Measurements from ENCODE around the gene SNX25. TPM values are rescaled to one million over a fixed set of nuclear protein-coding genes. Genes with fewer than 3 reads are reported as not detected.
"Not testable (repeated sequence)": the region's sequence is repeated elsewhere in the genome, so short reads cannot be mapped to it uniquely, and the experiment has no call there.

The SNX25 gene
- polyA plus RNA-seq, 1 experiment, result 11.7 TPM

GRCh38 chr4:185358959-185359358 is 149.6 kb downstream of the SNX25 start:
- ChIA-PET CTCF (no interaction called here), POLR2A (no interaction called here)
- H3K27me3 ChIP-seq (ENCODE audit: control insufficient read depth, insufficient read depth, low read length), result no peaks in the 10 kb centered on the region
- H3K4me3 ChIP-seq (ENCODE audit: low read depth, low read length), result no peak overlapping the region
- peaks cover 1% of the 10 kb centered on the region; the same call in 1 of the 2 replicates for H3K36me3 ChIP-seq (ENCODE audit: control insufficient read depth, insufficient read depth, low read length)
- TF ChIP-seq CTCF (IDR thresholded peaks at IDR 0.05; ENCODE audit: insufficient read depth, low read depth, low read length), result no peak
- peak; percentile 19 for DNase-seq (ENCODE audit: low read depth)

- no peak overlapping the region for H3K4me3 ChIP-seq (ENCODE audit: low read depth, low read length)
- CTCF ChIA-PET, result no interaction called here
- H3K36me3 ChIP-seq (ENCODE audit: control insufficient read depth, insufficient read depth, low read length), result no peaks in the 10 kb centered on the region
- no peak for TF ChIP-seq CTCF (IDR thresholded peaks at IDR 0.05; ENCODE audit: insufficient read depth, low read depth, low read length)
- POLR2A ChIA-PET, result no interaction called here
- no peaks in the 10 kb centered on the region for H3K27me3 ChIP-seq (ENCODE audit: control insufficient read depth, insufficient read depth, low read length)
- DNase-seq (ENCODE audit: low read depth), result no peak
Measured at GRCh38 chr4:185359767-185360446, 150.5 kb downstream of the SNX25 start.

- Histone ChIP-seq H3K27me3 (ENCODE audit: control insufficient read depth, insufficient read depth, low read length) (no peaks in the 10 kb centered on the region), H3K4me3 (ENCODE audit: low read depth, low read length) (no peak overlapping the region), H3K36me3 (ENCODE audit: control insufficient read depth, insufficient read depth, low read length) (no peaks in the 10 kb centered on the region)
- no peak for TF ChIP-seq CTCF (IDR thresholded peaks at IDR 0.05; ENCODE audit: insufficient read depth, low read depth, low read length)
- CTCF ChIA-PET, result interaction anchor here (1.3 kb wide), 1 partner anchor 23 kb away, joined by 3 read pairs; no protein-coding TSS in a partner anchor
- no peak for DNase-seq (ENCODE audit: low read depth)
- POLR2A ChIA-PET, result no interaction called here
Measured at GRCh38 chr4:185361872-185362271, 152.5 kb downstream of the SNX25 start.

GRCh38 chr4:185362570-185362969 is 153.2 kb downstream of the SNX25 start:
- POLR2A ChIA-PET, result interaction anchor here (0.6 kb wide), 1 partner anchor 50 kb away, joined by 5 read pairs; no protein-coding TSS in a partner anchor
- DNase-seq (ENCODE audit: low read depth); H3K36me3 ChIP-seq (ENCODE audit: control insufficient read depth, insufficient read depth, low read length); H3K27me3 ChIP-seq (ENCODE audit: control insufficient read depth, insufficient read depth, low read length); H3K4me3 ChIP-seq (ENCODE audit: low read depth, low read length): not testable (repeated sequence)
- CTCF ChIA-PET, result interaction anchor here (1.3 kb wide), 2 partner anchors 16 to 22 kb away, joined by 3 read pairs; no protein-coding TSS in a partner anchor

GRCh38 chr4:185363251-185363650 is 153.9 kb downstream of the SNX25 start:
- no peak for TF ChIP-seq CTCF (IDR thresholded peaks at IDR 0.05; ENCODE audit: insufficient read depth, low read depth, low read length)
- ChIA-PET CTCF (interaction anchor here (1.3 kb wide), 1 partner anchor 16 kb away, joined by 3 read pairs; no protein-coding TSS in a partner anchor), POLR2A (no interaction called here)
- DNase-seq (ENCODE audit: low read depth), result no peak
- H3K4me3 ChIP-seq (ENCODE audit: low read depth, low read length), result no peak overlapping the region
- H3K36me3 ChIP-seq (ENCODE audit: control insufficient read depth, insufficient read depth, low read length), result peaks cover under 1% of the 10 kb centered on the region; the same call in 1 of the 2 replicates
- no peaks in the 10 kb centered on the region for H3K27me3 ChIP-seq (ENCODE audit: control insufficient read depth, insufficient read depth, low read length)

Measured in BJ (cell line).